H1 (cell line): ENCODE data around the gene DMXL1. TPM values are rescaled to one million over a fixed set of nuclear protein-coding genes. Genes with fewer than 3 reads are reported as not detected.

Source experiments
- ASH2L ChIP-seq: fragments of 200-600, 300-600 bp; sonication (generic); IDR thresholded peaks from one replicate; pipeline ENCODE4 v1.7.1; 2017; ENCODE audit warnings: low read length
- CTBP2 ChIP-seq: IDR thresholded peaks from 2 replicates; pipeline ENCODE4 v1.7.0; 2011; ENCODE audit warnings: borderline replicate concordance, mild to moderate bottlenecking, moderate library complexity, mixed read lengths, low read length; ENCODE audit not compliant: insufficient read depth, insufficient read length
- EGR1 ChIP-seq: IDR thresholded peaks from 2 replicates; pipeline ENCODE4 v1.6.1; 2011; ENCODE audit warnings: low read depth, low read length, borderline replicate concordance
- GABPA ChIP-seq: IDR thresholded peaks from 2 replicates; pipeline ENCODE4 v1.6.1; 2011; ENCODE audit warnings: mild to moderate bottlenecking, low read length, moderate library complexity, borderline replicate concordance; ENCODE audit not compliant: insufficient read depth
- JUND ChIP-seq: IDR thresholded peaks from 2 replicates; pipeline ENCODE4 v1.6.1; 2011; ENCODE audit warnings: mild to moderate bottlenecking, improper control_type of control experiment, low read length
- KDM5A ChIP-seq: fragments of 200-600 bp; IDR thresholded peaks from 2 replicates; pipeline ENCODE4 v1.7.1; 2012; ENCODE audit warnings: mild to moderate bottlenecking, low read length, inconsistent platforms, mixed read lengths
- MAX ChIP-seq: IDR thresholded peaks from 2 replicates; pipeline ENCODE4 v1.6.1; 2012; ENCODE audit warnings: inconsistent platforms
- POLR2A ChIP-seq, 2 experiments: IDR thresholded peaks; 1 replicate in 1 of 2; 2 replicates in 1 of 2; pipeline ENCODE4 v1.6.1; 2011; ENCODE audit warnings: low read depth in 2 of 2, low read length in 2 of 2, mild to moderate bottlenecking in 2 of 2; ENCODE audit errors: control extremely low read depth in 1 of 2
- polyA plus RNA-seq, 7 experiments: library from polyadenylated mRNA; depleted of rRNA in 3 of 7; stranded (reverse) in 5 of 7; unstranded in 2 of 7; fragments of >200 nt in 5 of 7; fragments of 200-250 nt in 2 of 7; gene quantifications; 1 replicate in 5 of 7; 2 replicates in 1 of 7; 4 replicates in 1 of 7; pipeline versions ENCODE4 v1.2.1 to v1.2.3, GENCODE V29; 2011 to 2013; ENCODE audit warnings: missing spikeins in 2 of 7, mixed read lengths in 2 of 7
- total RNA-seq: library from RNA; stranded (reverse); fragmentation: NEBNext Ultra II Directional; extraction: Animal tissue kit (Norgen Biotek cat#: 25700); gene quantifications from 2 replicates; pipeline ENCODE4 v1.2.1, GENCODE V29; 2021

The DMXL1 gene
- total and polyA plus RNA-seq, 2 of the 8 experiments (the other 6 are each of a cell fraction or from before 2014, with no cell fraction given): 10.1 to 43.9 TPM

GRCh38 chr5:119022773-119023172, 48.1 kb upstream of the DMXL1 start (continued):
- TF ChIP-seq ASH2L (no peak), JUND (no peak), GABPA (no peak), MAX (no peak), CTBP2 (no peak), POLR2A (IDR thresholded peaks at IDR 0.05; ENCODE audit: control extremely low read depth in 1 of 2, low read depth in 2 of 2, low read length in 2 of 2) (no peak), EGR1 (no peak), KDM5A (no peak)
